ENCODE measurements around the gene UNC80. TPM values are rescaled to one million over a fixed set of nuclear protein-coding genes. Genes with fewer than 3 reads are reported as not detected.

Gene UNC80
- polyA plus RNA-seq, 1 of the 3 experiments (the other 2 are of a cell fraction): 0.59 TPM

- TF ChIP-seq CTCF (IDR thresholded peaks at IDR 0.05): no peak
- no peak for TF ChIP-seq FOXJ3 (CRISPR knock-in tag; IDR thresholded peaks at IDR 0.05)
Measured at GRCh38 chr2:209942426-209942825, 170.8 kb downstream of the UNC80 start (continued).

DNA sequence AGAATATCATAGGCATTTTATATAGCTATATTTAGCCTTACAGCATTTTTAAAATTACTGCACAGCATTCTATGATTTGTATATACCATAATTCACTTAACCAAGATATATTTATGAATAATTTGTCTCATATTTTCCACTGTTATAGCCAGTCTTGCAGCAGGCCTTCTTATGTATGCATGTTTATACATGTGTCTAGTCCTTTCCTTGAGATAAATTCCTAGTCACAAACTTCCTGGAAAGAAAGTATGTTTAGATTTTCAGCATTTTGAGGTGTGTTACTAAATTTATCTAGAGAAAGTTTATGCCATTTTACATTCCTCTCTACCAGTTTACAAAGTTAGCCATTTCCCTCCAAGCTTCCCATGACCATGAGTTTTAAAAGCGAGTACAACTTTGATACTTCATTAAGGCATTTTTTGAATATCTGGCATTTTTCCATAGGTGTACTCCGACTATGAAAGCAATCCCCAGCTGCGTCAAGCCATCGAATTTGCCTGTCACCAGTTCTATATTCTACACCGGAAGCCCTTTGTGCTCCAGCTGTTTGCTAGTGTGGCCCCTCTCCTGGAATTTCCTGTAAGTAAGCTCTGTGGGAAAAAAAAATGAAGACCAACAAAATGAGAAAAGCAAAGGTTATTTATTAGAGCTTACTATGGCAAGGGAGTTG is 171.4 kb downstream of the UNC80 start:
- no peaks in the 10 kb centered on the region for H4K20me1 ChIP-seq (ENCODE audit: insufficient read depth)
- H2AFZ ChIP-seq (ENCODE audit: low read depth): no peak overlapping the region
- H3K9ac ChIP-seq: no peak overlapping the region
- 72% methylated on average over 5 of the region's 5 CpGs for WGBS (ENCODE audit: low lambda C conversion rate)
- POLR2A ChIA-PET: no interaction called here
- no peak overlapping the region for H3K4me3 ChIP-seq (ENCODE audit: low read depth in 2 of 2, low read length in 1 of 2)
- H3K27ac ChIP-seq (ENCODE audit: low read depth in 2 of 2, low read length in 1 of 2): no peak overlapping the region
- DNase-seq: no peak
- no peaks in the 10 kb centered on the region for H3K79me2 ChIP-seq (ENCODE audit: insufficient read depth)
- TF ChIP-seq EZH2phosphoT487 (IDR thresholded peaks at IDR 0.05; ENCODE audit: borderline replicate concordance, low read depth): no peak
- no peak for TF ChIP-seq REST (IDR thresholded peaks at IDR 0.05; ENCODE audit: low read depth, low read length)
- no peak for TF ChIP-seq RAD21 (IDR thresholded peaks at IDR 0.05; ENCODE audit: low read length)
- TF ChIP-seq, protein P1, sequence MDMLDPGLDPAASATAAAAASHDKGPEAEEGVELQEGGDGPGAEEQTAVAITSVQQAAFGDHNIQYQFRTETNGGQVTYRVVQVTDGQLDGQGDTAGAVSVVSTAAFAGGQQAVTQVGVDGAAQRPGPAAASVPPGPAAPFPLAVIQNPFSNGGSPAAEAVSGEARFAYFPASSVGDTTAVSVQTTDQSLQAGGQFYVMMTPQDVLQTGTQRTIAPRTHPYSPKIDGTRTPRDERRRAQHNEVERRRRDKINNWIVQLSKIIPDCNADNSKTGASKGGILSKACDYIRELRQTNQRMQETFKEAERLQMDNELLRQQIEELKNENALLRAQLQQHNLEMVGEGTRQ (IDR thresholded peaks at IDR 0.05; ENCODE audit: borderline replicate concordance, low read depth, low read length): no peak
- no peak for TF ChIP-seq TCF12 (IDR thresholded peaks at IDR 0.05)
- TF ChIP-seq FOXJ3 (CRISPR knock-in tag; IDR thresholded peaks at IDR 0.05): no peak
- no peak for TF ChIP-seq IRF3 (IDR thresholded peaks at IDR 0.05; ENCODE audit: low read depth, low read length)
- no peak for TF ChIP-seq TAF1 (IDR thresholded peaks at IDR 0.05; ENCODE audit: borderline replicate concordance, low read depth, low read length)
- TF ChIP-seq GABPA (IDR thresholded peaks at IDR 0.05; ENCODE audit: low read depth): no peak
- TF ChIP-seq ZBTB33 (IDR thresholded peaks at IDR 0.05; ENCODE audit: borderline replicate concordance, low read depth): no peak
- TF ChIP-seq RFX5 (IDR thresholded peaks at IDR 0.05; ENCODE audit: low read length): no peak
- no peak for TF ChIP-seq EP300 (IDR thresholded peaks at IDR 0.05; ENCODE audit: borderline replicate concordance in 1 of 2, low read depth in 1 of 2, low read length in 1 of 2)
- no peak for TF ChIP-seq NFIC (IDR thresholded peaks at IDR 0.05; ENCODE audit: borderline replicate concordance)
- H3K9me2 ChIP-seq: no peaks in the 10 kb centered on the region
- CTCF ChIA-PET: interaction anchor here (0.7 to 1.8 kb wide), 6 partner anchors 11 to 520 kb away, joined by 3 to 7 read pairs (median 3); partner anchors contain the start of gene MAP2
- H3K27me3 ChIP-seq (ENCODE audit: insufficient read depth): no peaks in the 10 kb centered on the region
- peaks cover 0 to 6% of the 10 kb centered on the region in 2 experiments for H3K36me3 ChIP-seq (replicated peaks in 1 of 2; ENCODE audit: control insufficient read depth in 1 of 2, insufficient read depth in 2 of 2, low read length in 1 of 2)
- no peaks in the 10 kb centered on the region for H3F3A ChIP-seq (replicated peaks; ENCODE audit: insufficient read depth)
- H3K9me3 ChIP-seq: no peaks in the 10 kb centered on the region
- H3K4me1 ChIP-seq (ENCODE audit: control insufficient read depth in 1 of 2, insufficient read depth in 2 of 2, low read depth in 1 of 2, low read length in 1 of 2): peaks cover 0 to 12% of the 10 kb centered on the region in 2 experiments; a peak in 2 of 4 replicates
- no peak overlapping the region for H3K4me2 ChIP-seq
